MG63 (cell line): ENCODE data around the gene AKIRIN1. TPM values are rescaled to one million over a fixed set of nuclear protein-coding genes. Genes with fewer than 3 reads are reported as not detected.
"Not testable (repeated sequence)": the region's sequence is repeated elsewhere in the genome, so short reads cannot be mapped to it uniquely, and the experiment has no call there.

Source experiments
- DNase-seq: peaks from one replicate; pipeline ENCODE4 v3.0.0-alpha.2; 2020
- H3K27me3 ChIP-seq: fragments of 250-450 bp; sonication (Bioruptor Pico); 2 replicates; pipeline ENCODE4 v1.5.1; 2020; ENCODE audit warnings: mild to moderate bottlenecking, moderate library complexity
- H3K36me3 ChIP-seq: fragments of 250-450 bp; sonication (Bioruptor Pico); 2 replicates; pipeline ENCODE4 v1.5.1; 2020; ENCODE audit warnings: mild to moderate bottlenecking, moderate library complexity
- H3K4me3 ChIP-seq: fragments of 250-450 bp; sonication (Bioruptor Pico); 2 replicates; pipeline ENCODE4 v1.5.1; 2020; ENCODE audit warnings: mild to moderate bottlenecking, moderate library complexity
- H3K9me3 ChIP-seq: fragments of 250-450 bp; sonication (Bioruptor Pico); 2 replicates; pipeline ENCODE4 v1.5.1; 2020; ENCODE audit warnings: mild to moderate bottlenecking, moderate library complexity
- total RNA-seq: library from RNA; depleted of rRNA; stranded (reverse); fragments of >200 nt; shearing (Covaris generic); gene quantifications from 2 replicates; pipeline ENCODE4 v1.2.3, GENCODE V29; 2014; ENCODE audit warnings: low replicate concordance

The AKIRIN1 gene
- total RNA-seq, 1 experiment from 2014 or later: 45.2 TPM

GRCh38 chr1:38989979-38990378, 1.1 kb upstream of the AKIRIN1 start:
- peak overlapping the region; percentile 71; the same call in 1 of the 2 replicates for H3K4me3 ChIP-seq
- peaks cover 25% of the 10 kb centered on the region for H3K36me3 ChIP-seq

GRCh38 chr1:38990386-38990737, 714 bp upstream of the AKIRIN1 start:
- no peaks in the 10 kb centered on the region for H3K9me3 ChIP-seq
- peak overlapping the region; percentile 71 for H3K4me3 ChIP-seq
- peaks cover 29% of the 10 kb centered on the region for H3K36me3 ChIP-seq
- no peaks in the 10 kb centered on the region for H3K27me3 ChIP-seq
- no peak for DNase-seq

More at GRCh38 chr1:38989979-38990378, 1.1 kb upstream of the AKIRIN1 start:
- no peak for DNase-seq
- Histone ChIP-seq H3K9me3 (no peaks in the 10 kb centered on the region), H3K27me3 (no peaks in the 10 kb centered on the region)

GRCh38 chr1:38991638-38992411, 749 bp downstream of the AKIRIN1 start:
- DNase-seq: peak; percentile 43
- Histone ChIP-seq H3K9me3 (no peaks in the 10 kb centered on the region), H3K36me3 (peaks cover 42% of the 10 kb centered on the region), H3K27me3 (no peaks in the 10 kb centered on the region), H3K4me3 (peak overlapping the region; percentile 71)

- peak overlapping the region; percentile 71 for H3K4me3 ChIP-seq
- no peaks in the 10 kb centered on the region for H3K9me3 ChIP-seq
- no peaks in the 10 kb centered on the region for H3K27me3 ChIP-seq
- H3K36me3 ChIP-seq: peaks cover 49% of the 10 kb centered on the region
- DNase-seq: no peak
Measured at GRCh38 chr1:38992412-38993111, 1.5 kb downstream of the AKIRIN1 start.

- H3K9me3 ChIP-seq: no peaks in the 10 kb centered on the region
- H3K27me3 ChIP-seq: no peaks in the 10 kb centered on the region
- H3K4me3 ChIP-seq: no peak overlapping the region
- peaks cover 65% of the 10 kb centered on the region for H3K36me3 ChIP-seq
- DNase-seq: no peak
Measured at GRCh38 chr1:38994196-38994595, 3.1 kb downstream of the AKIRIN1 start.

GRCh38 chr1:38997034-38997900, 6.2 kb downstream of the AKIRIN1 start:
- no peak for DNase-seq
- Histone ChIP-seq H3K9me3 (no peaks in the 10 kb centered on the region), H3K4me3 (no peak overlapping the region), H3K27me3 (no peaks in the 10 kb centered on the region), H3K36me3 (peaks cover 87% of the 10 kb centered on the region)

- no peak overlapping the region for H3K4me3 ChIP-seq
Measured at GRCh38 chr1:38997901-38998190, 6.8 kb downstream of the AKIRIN1 start.

GRCh38 chr1:39001516-39002421, 10.7 kb downstream of the AKIRIN1 start:
- no peaks in the 10 kb centered on the region for H3K9me3 ChIP-seq
- DNase-seq: no peak
- H3K27me3 ChIP-seq: no peaks in the 10 kb centered on the region
- peaks cover 87% of the 10 kb centered on the region for H3K36me3 ChIP-seq
- no peak overlapping the region for H3K4me3 ChIP-seq

More at GRCh38 chr1:38997901-38998190, 6.8 kb downstream of the AKIRIN1 start:
- no peak for DNase-seq
- Histone ChIP-seq H3K27me3 (no peaks in the 10 kb centered on the region), H3K9me3 (no peaks in the 10 kb centered on the region), H3K36me3 (peaks cover 85% of the 10 kb centered on the region)

GRCh38 chr1:39003281-39003680, 12.2 kb downstream of the AKIRIN1 start:
- H3K4me3 ChIP-seq: no peak overlapping the region
- H3K36me3 ChIP-seq: peaks cover 86% of the 10 kb centered on the region
- H3K27me3 ChIP-seq: no peaks in the 10 kb centered on the region
- H3K9me3 ChIP-seq: no peaks in the 10 kb centered on the region
- no peak for DNase-seq

GRCh38 chr1:39003794-39004193, 12.7 kb downstream of the AKIRIN1 start:
- Histone ChIP-seq H3K4me3 (no peak overlapping the region), H3K36me3 (peaks cover 86% of the 10 kb centered on the region), H3K9me3 (no peaks in the 10 kb centered on the region), H3K27me3 (no peaks in the 10 kb centered on the region)
- no peak for DNase-seq

- Histone ChIP-seq H3K4me3 (no peak overlapping the region), H3K36me3 (peaks cover 79% of the 10 kb centered on the region), H3K27me3 (no peaks in the 10 kb centered on the region), H3K9me3 (no peaks in the 10 kb centered on the region)
- no peak for DNase-seq
Measured at GRCh38 chr1:39006287-39006686, 15.2 kb downstream of the AKIRIN1 start.

- peaks cover 75% of the 10 kb centered on the region for H3K36me3 ChIP-seq
Measured at GRCh38 chr1:39006726-39007645, 15.9 kb downstream of the AKIRIN1 start.

GRCh38 chr1:39014956-39015355, 23.9 kb downstream of the AKIRIN1 start:
- peaks cover 10% of the 10 kb centered on the region for H3K36me3 ChIP-seq
- not testable (repeated sequence) for H3K9me3 ChIP-seq, H3K4me3 ChIP-seq, DNase-seq, H3K27me3 ChIP-seq

More at GRCh38 chr1:39006726-39007645, 15.9 kb downstream of the AKIRIN1 start:
- no peak overlapping the region for H3K4me3 ChIP-seq
- H3K27me3 ChIP-seq: no peaks in the 10 kb centered on the region
- no peak for DNase-seq
- H3K9me3 ChIP-seq: no peaks in the 10 kb centered on the region

- Histone ChIP-seq H3K4me3 (no peak overlapping the region), H3K27me3 (no peaks in the 10 kb centered on the region), H3K36me3 (peaks cover 5% of the 10 kb centered on the region), H3K9me3 (no peaks in the 10 kb centered on the region)
- DNase-seq: no peak
Measured at GRCh38 chr1:39016604-39017171, 25.6 kb downstream of the AKIRIN1 start.

GRCh38 chr1:39017266-39017665, 26.2 kb downstream of the AKIRIN1 start:
- Histone ChIP-seq H3K4me3 (no peak overlapping the region), H3K9me3 (no peaks in the 10 kb centered on the region), H3K36me3 (no peaks in the 10 kb centered on the region), H3K27me3 (no peaks in the 10 kb centered on the region)
- no peak for DNase-seq
